ENCODE results near the gene RAB11A. TPM values are rescaled to one million over a fixed set of nuclear protein-coding genes. Genes with fewer than 3 reads are reported as not detected.

Gene RAB11A
- total RNA-seq, 2 donors from 2014 or later: 178 to 223 TPM

DNA sequence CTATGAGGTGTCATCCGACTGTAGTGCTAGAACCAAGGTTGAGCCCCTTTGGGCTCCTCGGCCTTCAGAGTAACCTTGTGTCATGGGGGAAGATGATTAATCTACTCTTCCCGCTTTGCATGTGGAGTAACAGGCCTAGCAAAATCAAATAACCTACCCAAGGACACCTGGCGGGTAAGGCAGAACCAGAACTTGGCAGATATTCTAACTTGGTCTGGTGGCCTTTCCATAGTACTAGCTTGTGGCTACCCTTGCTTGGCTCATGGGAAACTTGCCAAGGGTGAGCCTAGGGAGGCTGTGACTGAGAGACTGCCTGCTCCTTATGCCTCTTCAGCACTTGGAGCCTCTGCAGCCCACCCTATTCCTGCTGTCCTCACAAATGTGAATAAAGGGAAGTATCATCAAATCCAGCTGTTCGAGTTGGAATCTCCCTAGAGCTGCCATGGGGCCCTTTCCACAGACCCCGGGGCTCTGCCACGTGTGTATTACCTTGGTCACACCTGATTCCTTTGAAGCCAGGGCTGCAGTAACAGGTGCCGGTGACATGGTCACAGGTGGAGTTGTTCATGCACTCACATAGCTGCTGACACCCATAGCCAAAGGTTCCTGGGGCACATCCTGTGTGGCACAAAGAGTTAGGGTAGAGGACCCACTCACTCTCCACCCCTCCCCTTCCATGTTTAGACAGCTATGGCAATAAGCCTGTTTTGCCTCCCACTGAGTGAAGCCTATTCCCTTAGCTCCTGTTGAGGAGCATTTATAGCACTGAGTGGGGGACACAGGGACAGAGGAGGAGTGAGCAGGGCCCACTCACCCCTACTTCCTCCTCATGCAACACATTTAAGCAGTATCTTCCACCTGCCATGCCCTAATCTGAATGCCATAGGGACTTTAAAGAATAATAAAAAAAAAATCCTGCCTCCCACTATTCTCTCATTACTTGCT lies 46.0 kb downstream of the RAB11A start:
- no peak for DNase-seq (ENCODE audit: low spot score)
- Histone ChIP-seq H3K27me3 (replicated peaks; ENCODE audit: insufficient read depth) (no peaks in the 10 kb centered on the region), H3K4me1 (replicated peaks) (no peaks in the 10 kb centered on the region), H3K36me3 (no peaks in the 10 kb centered on the region), H3K4me3 (no peak overlapping the region), H3K27ac (no peak overlapping the region), H3K9me3 (no peaks in the 10 kb centered on the region)
- 82% methylated on average over 8 of the region's 8 CpGs for WGBS
- intact Hi-C loops (cut with DNase I): loop anchor here (5.0 kb wide), 1 partner anchor 372 kb away; no protein-coding TSS in a partner anchor
- TF ChIP-seq POLR2AphosphoS5 (IDR thresholded peaks at IDR 0.05): no peak
- TF ChIP-seq, protein P1, sequence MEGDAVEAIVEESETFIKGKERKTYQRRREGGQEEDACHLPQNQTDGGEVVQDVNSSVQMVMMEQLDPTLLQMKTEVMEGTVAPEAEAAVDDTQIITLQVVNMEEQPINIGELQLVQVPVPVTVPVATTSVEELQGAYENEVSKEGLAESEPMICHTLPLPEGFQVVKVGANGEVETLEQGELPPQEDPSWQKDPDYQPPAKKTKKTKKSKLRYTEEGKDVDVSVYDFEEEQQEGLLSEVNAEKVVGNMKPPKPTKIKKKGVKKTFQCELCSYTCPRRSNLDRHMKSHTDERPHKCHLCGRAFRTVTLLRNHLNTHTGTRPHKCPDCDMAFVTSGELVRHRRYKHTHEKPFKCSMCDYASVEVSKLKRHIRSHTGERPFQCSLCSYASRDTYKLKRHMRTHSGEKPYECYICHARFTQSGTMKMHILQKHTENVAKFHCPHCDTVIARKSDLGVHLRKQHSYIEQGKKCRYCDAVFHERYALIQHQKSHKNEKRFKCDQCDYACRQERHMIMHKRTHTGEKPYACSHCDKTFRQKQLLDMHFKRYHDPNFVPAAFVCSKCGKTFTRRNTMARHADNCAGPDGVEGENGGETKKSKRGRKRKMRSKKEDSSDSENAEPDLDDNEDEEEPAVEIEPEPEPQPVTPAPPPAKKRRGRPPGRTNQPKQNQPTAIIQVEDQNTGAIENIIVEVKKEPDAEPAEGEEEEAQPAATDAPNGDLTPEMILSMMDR (IDR thresholded peaks at IDR 0.05): no peak
- TF ChIP-seq POLR2A (IDR thresholded peaks at IDR 0.05): no peak

DNA sequence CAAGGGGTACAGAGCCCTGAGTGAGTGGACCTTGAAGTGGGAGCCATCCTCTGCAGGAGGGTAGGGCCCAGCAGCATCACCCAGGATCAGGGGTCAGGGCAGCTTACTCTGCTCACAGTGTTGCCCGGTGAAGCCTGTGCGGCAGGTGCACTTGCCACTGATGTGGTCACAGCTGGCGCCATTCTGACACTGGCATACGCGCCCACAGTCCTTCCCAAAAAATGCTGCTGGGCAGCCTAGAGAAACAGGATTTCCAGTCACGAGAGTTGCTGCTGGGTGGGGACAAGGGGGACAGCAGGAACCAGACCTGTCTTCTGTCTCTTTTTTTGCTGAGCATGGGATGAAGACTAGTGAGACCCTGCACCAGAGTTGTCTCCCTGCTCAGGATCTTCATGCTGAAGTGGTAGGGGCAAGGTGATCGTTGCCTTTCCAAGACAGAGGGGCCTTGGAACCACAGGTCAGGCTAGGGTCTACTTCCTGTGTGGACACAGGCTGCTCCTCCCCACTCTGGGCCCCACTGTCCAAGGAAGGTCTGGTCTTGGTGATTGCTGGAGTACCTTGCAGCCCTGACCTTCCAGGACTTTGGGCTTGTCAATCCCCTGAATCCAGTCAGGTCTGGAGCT lies 46.9 kb downstream of the RAB11A start:
- Histone ChIP-seq H3K27me3 (replicated peaks; ENCODE audit: insufficient read depth) (no peaks in the 10 kb centered on the region), H3K4me1 (replicated peaks) (no peaks in the 10 kb centered on the region), H3K4me3 (no peak overlapping the region), H3K36me3 (no peaks in the 10 kb centered on the region), H3K9me3 (no peaks in the 10 kb centered on the region), H3K27ac (no peak overlapping the region)
- intact Hi-C loops (cut with DNase I): loop anchor here (5.0 kb wide), 1 partner anchor 371 kb away; no protein-coding TSS in a partner anchor
- DNase-seq (ENCODE audit: low spot score): no peak
- TF ChIP-seq, protein P1 (IDR thresholded peaks at IDR 0.05): no peak
- 55% methylated on average over 7 of the region's 7 CpGs for WGBS

DNA sequence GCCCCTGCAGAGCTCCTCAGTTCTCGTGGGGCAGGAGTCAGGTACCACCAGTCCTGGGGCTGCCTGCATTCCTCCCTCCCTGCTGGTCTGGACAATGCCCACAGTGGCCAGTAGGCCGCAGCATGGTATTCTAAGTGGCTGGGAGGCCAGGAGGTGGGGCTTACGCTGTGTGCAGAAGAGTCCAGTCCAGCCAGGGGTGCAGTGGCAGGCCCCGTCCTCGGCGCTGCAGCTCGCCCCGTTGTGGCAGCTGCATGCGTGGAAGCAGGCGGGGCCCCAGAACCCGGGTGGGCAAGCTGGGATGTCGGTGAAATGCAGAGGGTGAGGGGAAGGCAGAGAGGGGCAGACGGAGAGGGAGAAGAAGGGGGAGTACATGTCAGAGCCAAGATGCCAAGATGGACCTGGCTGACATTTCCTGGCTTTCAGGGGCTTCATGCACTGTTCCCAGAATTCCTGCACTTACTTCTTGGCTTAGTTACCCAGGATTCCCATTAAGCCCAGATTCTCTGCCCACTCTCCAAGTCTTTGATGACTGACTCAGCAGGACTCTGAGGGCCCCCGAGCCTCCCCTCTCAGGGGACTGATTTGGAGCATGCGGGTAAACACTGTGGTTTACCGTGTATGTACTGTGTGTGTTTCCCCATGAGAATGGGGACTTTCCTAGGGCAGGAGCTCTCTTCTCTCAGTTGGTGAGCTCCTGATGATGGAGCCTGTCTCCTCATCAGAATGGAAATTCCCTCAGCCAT lies 47.5 kb downstream of the RAB11A start:
- no peaks in the 10 kb centered on the region for H3K9me3 ChIP-seq
- no peaks in the 10 kb centered on the region for H3K36me3 ChIP-seq
- H3K27me3 ChIP-seq (replicated peaks; ENCODE audit: insufficient read depth): no peaks in the 10 kb centered on the region
- intact Hi-C loops (cut with DNase I): loop anchor here (5.0 kb wide), 1 partner anchor 370 kb away; no protein-coding TSS in a partner anchor
- H3K4me1 ChIP-seq (replicated peaks): no peaks in the 10 kb centered on the region
- TF ChIP-seq POLR2A (IDR thresholded peaks at IDR 0.05) (no peak), POLR2AphosphoS5 (IDR thresholded peaks at IDR 0.05) (no peak)
- TF ChIP-seq, protein P1 (IDR thresholded peaks at IDR 0.05): peak in 3 of 4 experiments; percentile 29 to 58 (median 51)
- H3K27ac ChIP-seq: no peak overlapping the region
- DNase-seq (ENCODE audit: low spot score): peak; percentile 31
- WGBS: 23% methylated on average over 16 of the region's 16 CpGs
- H3K4me3 ChIP-seq: no peak overlapping the region

DNA sequence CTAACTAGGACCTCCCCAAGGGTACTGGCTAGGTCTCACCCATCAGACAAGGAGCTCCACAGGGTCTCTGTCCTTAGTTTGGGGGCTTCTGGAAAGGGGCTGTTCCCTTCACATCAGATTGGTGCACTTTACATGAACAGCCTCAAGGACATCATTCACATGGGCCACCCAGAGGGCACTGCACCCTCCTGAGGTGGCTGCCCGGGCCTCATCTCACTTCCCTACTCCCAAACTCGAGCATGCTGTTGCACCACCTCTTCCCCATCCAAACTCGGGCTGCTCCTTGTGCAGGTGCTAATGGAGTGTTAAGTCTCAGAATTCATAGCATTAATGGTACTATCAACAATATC lies 48.1 kb downstream of the RAB11A start:
- H3K36me3 ChIP-seq: no peaks in the 10 kb centered on the region
- no peaks in the 10 kb centered on the region for H3K9me3 ChIP-seq
- 76% methylated on average over 3 of the region's 3 CpGs for WGBS
- H3K27ac ChIP-seq: no peak overlapping the region
- TF ChIP-seq POLR2AphosphoS5 (IDR thresholded peaks at IDR 0.05) (no peak), POLR2A (IDR thresholded peaks at IDR 0.05) (no peak)
- TF ChIP-seq, protein P1 (IDR thresholded peaks at IDR 0.05): no peak
- H3K4me3 ChIP-seq: no peak overlapping the region
- DNase-seq (ENCODE audit: low spot score): no peak
- intact Hi-C loops (cut with DNase I): loop anchor here (5.0 kb wide), 1 partner anchor 370 kb away; no protein-coding TSS in a partner anchor
- H3K27me3 ChIP-seq (replicated peaks; ENCODE audit: insufficient read depth): no peaks in the 10 kb centered on the region
- no peaks in the 10 kb centered on the region for H3K4me1 ChIP-seq (replicated peaks)

Measured in prostate gland (tissue), 2 donors.